Mesodermal cell (in vitro differentiated cells): ENCODE results near the gene TMC2.

Source experiments
- H3K27ac ChIP-seq: 2 replicates; pipeline ENCODE4 v1.7.0; 2013; ENCODE audit warnings: mild to moderate bottlenecking, low read depth, low read length, moderate library complexity; ENCODE audit not compliant: severe bottlenecking
- H3K36me3 ChIP-seq: 2 replicates; pipeline ENCODE4 v1.7.1; 2013; ENCODE audit warnings: mild to moderate bottlenecking, low read length, moderate library complexity; ENCODE audit not compliant: control insufficient read depth, insufficient read depth
- H3K4me1 ChIP-seq: one replicate; pipeline ENCODE4 v1.7.1; 2013; ENCODE audit warnings: mild to moderate bottlenecking, low read length; ENCODE audit not compliant: insufficient read depth, control insufficient read depth, poor library complexity, severe bottlenecking
- H3K4me3 ChIP-seq: 2 replicates; pipeline ENCODE4 v1.7.0; 2013; ENCODE audit warnings: low read length, control low read depth, mild to moderate bottlenecking; ENCODE audit not compliant: insufficient read depth, poor library complexity, severe bottlenecking; ENCODE audit errors: extremely low read depth
- H3K9me3 ChIP-seq: 2 replicates; pipeline ENCODE4 v1.7.1; 2013; ENCODE audit warnings: mild to moderate bottlenecking, low read length, moderate library complexity; ENCODE audit not compliant: control insufficient read depth
- WGBS, 2 experiments: methylation state at CpG; one replicate each; pipeline ENCODE4 v1.1.5; 2013; ENCODE audit warnings: missing lambda C conversion rate in 2 of 2; ENCODE audit not compliant: insufficient coverage in 2 of 2; 5-methylcytosine and 5-hydroxymethylcytosine counted together

The TMC2 gene

DNA sequence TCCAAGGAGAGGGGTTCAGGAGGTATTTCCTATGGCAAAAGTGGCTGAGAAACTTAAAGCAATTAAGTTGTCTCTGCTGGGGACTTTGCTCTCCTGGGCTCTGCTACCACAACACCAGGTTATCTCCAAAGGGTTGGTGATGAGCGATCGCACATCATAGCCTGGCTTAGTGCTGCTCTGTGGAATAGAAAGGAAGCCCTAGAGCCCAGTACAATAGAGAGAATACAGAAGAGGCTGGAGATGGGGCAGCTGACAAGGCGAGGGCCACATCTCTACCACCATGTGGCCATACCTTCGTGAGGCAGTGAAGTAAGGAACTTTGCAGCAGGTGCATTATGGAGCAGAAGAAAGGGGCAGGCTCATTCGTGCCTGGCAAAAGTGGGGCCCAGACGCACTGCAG, 8.6 kb upstream of the TMC2 start:
- WGBS, 2 experiments, result 75 to 100% methylated on average over 1 to 6 of the region's 6 CpGs
- H3K27ac ChIP-seq, result no peak overlapping the region
- no peaks in the 10 kb centered on the region for H3K9me3 ChIP-seq
- no peak overlapping the region for H3K4me3 ChIP-seq
- H3K36me3 ChIP-seq, result no peaks in the 10 kb centered on the region
- no peaks in the 10 kb centered on the region for H3K4me1 ChIP-seq

DNA sequence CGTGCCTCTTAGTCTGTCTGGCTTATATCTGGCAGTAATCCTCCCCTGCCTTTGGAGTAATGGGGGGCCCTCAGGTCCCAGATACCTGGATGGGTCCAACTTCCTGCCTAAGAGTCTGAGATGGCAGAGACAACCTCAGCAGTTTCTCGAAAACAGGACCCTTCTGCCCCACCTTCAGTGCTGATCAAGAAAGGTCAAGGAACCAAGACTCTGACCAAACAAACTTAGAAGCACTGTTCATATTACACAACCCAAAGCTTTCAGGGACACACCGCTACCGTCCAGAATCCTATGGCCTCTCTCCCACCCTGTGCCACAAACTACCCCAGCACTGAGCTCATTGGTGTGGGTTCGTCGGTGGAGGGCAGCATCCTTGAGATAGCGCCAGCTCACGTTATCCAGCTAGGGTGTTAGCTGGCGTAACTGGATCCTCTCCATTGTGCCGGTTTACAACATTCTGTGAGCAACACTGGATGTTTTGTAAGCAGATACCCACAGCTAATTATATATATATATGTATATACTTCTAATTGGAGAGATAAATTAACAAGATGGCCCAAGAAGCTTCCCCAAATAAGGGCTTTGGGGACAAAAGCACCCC, 7.6 kb upstream of the TMC2 start:
- 81 to 90% methylated on average over 3 to 9 of the region's 10 CpGs for WGBS, 2 experiments
- Histone ChIP-seq H3K4me3 (no peak overlapping the region), H3K27ac (no peak overlapping the region), H3K4me1 (no peaks in the 10 kb centered on the region), H3K36me3 (no peaks in the 10 kb centered on the region), H3K9me3 (no peaks in the 10 kb centered on the region)

DNA sequence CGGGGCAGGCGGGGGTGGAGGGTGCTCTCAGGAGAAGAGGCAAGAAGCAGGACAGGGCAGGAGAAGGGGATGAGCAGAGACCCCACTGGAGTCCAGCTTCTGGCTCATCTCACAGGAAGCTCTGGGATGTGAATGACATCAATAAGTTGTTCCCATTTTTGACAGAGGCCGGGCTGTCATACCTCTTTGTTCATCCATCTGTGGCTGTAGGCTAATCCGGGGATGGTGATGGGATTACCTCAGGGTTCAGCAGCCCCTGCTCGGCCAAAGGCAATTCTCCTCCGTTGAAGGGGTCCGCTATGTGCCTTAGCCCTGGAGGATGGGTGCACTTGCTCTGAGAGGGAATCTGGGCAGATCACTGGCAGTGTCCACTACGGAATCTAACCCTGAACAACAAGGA, 3.3 kb upstream of the TMC2 start:
- 92 to 97% methylated on average over 3 to 8 of the region's 8 CpGs for WGBS, 2 experiments
- H3K27ac ChIP-seq, result no peak overlapping the region
- no peaks in the 10 kb centered on the region for H3K4me1 ChIP-seq
- no peaks in the 10 kb centered on the region for H3K36me3 ChIP-seq
- H3K9me3 ChIP-seq, result no peaks in the 10 kb centered on the region
- no peak overlapping the region for H3K4me3 ChIP-seq

DNA sequence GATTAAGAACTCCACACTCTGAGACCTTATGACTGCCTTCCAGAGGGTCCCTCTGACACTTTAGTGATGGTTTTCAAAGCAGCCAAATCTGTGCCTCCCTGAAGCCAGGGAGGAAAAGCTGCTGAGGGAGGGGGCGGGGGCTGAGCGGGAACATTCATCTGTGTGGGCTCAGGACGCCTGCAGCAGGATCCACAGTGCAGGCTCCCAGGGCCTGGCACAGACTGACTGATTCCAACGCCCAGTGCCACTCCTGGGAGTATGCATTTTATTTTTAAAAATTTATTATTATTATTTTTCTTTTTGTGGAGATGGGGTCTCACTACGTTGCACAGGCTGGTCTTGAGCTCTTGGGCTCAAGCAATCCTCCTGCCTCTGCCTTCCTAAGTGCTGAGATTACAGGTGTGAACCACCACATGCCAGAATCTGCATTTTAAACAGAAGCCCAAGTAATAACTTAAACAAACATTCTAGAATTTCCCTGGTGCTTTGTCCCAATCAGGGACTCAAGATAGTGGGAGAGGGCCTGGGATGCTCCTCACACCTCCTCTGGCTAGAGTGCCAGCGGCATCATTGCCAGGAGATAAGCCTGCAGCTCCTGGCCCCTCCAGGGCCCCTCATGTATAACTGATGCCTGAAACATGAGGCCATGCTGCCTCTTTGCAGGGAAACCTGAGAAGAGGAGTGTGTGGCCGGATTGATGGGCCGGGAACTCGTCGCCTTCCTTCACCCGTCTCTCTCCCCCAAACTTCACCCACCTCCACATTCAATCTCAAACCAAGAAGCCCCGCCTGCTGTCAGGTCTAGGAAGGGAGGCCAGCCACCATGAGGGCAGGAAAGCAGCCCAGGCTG, 438 bp upstream of the TMC2 start:
- no peaks in the 10 kb centered on the region for H3K36me3 ChIP-seq
- no peaks in the 10 kb centered on the region for H3K4me1 ChIP-seq
- WGBS, 2 experiments, result 51 to 67% methylated on average over 4 to 5 of the region's 12 CpGs
- H3K4me3 ChIP-seq, result no peak overlapping the region
- H3K27ac ChIP-seq, result no peak overlapping the region
- H3K9me3 ChIP-seq, result no peaks in the 10 kb centered on the region

DNA sequence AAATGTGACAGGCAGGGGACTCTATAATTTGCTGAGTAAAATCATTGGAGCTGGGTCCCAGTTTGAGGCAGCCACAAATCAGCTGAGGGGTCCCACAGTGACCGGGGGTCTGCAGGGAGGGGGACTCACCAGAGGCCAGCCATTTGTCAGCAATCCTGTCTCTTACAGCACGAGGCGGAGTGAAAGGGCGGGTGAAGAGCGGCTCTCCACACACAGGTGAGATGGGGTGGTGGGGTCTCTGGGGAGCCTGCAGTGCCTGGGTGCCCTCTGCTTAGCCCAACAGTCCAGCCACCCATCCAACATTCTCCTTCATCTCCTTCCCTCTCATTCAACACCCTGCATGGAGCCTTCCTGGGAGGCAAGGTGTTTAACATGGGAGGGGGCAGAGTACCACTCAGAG, 728 bp downstream of the TMC2 start:
- H3K4me3 ChIP-seq, result no peak overlapping the region
- no peak overlapping the region for H3K27ac ChIP-seq
- no peaks in the 10 kb centered on the region for H3K36me3 ChIP-seq
- no peaks in the 10 kb centered on the region for H3K4me1 ChIP-seq
- H3K9me3 ChIP-seq, result no peaks in the 10 kb centered on the region
- 90 to 100% methylated on average over 2 of the region's 5 CpGs for WGBS, 2 experiments

DNA sequence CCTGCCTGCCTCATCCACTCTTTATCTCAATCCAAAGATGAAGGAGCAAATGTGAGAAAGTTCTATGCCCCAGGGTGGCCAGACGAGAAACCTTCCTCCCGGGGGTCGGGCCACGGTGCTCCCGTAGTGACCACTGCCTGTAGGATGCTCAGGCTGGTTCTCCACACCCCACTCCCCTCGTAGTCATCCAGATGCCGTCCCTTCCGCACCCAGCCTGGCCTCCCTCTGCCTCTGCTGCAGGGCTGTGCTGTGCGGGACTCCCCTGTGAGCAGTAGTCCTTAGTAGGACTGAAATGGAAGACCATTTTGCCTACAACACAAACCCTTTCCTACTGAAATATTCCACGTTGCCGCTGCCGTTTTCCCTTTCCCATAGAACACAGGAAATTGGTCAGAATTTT, 2.0 kb downstream of the TMC2 start:
- Histone ChIP-seq H3K36me3 (no peaks in the 10 kb centered on the region), H3K4me3 (no peak overlapping the region), H3K27ac (no peak overlapping the region), H3K9me3 (no peaks in the 10 kb centered on the region), H3K4me1 (no peaks in the 10 kb centered on the region)
- whole genome bisulfite sequencing, 2 experiments, result 80 to 81% methylated on average over 5 to 8 of the region's 12 CpGs

DNA sequence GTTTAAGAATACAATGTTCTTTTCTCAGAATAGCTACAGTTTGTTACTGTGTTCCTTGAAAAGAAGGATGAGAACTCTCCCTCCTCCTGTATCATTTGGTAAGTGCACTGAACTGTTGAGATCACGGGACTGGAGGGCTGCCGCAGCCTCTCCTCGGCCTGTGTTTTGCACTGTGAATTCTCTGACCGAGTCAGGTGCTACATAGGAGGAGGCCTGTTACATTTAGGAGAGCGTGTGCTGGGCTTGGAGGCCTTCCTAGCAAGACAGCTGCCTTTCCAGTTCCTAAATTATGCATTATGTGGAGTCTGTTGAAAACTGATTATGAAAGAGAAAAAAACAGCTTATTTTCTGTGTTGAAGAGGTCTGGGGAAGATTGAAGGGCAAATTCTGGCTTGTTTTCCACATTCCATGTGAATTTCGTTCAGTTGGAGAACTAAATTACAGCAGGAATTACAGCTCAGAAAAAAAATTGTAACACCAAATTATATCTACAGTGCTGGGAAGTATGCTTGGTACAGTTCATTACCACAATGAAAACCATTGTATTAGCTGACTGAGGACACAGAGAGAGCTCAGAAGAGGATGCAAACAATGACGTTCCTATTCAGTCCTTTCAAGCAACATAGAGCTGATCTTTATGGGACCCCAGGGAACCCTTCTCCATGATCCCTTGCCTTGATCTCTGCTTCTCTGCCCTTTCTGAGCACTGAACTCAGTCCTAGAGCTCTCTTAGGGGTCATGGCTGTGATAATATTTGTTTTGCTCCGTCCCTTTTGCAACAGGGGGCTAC, 2.8 kb downstream of the TMC2 start:
- Histone ChIP-seq H3K27ac (no peak overlapping the region), H3K36me3 (no peaks in the 10 kb centered on the region), H3K4me1 (no peaks in the 10 kb centered on the region), H3K4me3 (no peak overlapping the region), H3K9me3 (no peaks in the 10 kb centered on the region)
- WGBS, 2 experiments, result 81 to 100% methylated on average over 2 to 7 of the region's 8 CpGs

DNA sequence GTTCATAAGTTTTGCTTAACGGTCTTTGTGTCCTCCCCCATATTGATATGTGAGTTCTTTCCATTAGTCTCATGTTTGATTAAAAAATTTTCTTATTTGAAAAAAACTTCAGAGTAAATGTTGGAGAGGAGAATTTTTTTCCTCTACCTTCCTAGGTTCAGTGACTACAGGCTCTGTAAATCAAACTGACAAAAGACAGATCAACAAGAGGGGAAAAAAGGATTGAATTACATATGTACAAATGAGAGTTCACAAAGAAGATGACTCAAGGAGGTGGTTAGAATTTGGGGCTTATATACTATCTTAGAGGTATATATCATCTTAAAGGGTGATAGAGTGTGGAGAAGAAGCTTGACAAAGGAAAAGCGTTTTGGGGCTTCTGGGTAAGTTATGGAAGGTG, 5.6 kb downstream of the TMC2 start:
- Histone ChIP-seq H3K4me3 (no peak overlapping the region), H3K9me3 (no peaks in the 10 kb centered on the region), H3K36me3 (no peaks in the 10 kb centered on the region), H3K27ac (no peak overlapping the region), H3K4me1 (no peaks in the 10 kb centered on the region)
- WGBS, 2 experiments, result 93% methylated on average over 1 of the region's 2 CpGs; no CpG with 5 or more reads in 1 of the 2 experiments

DNA sequence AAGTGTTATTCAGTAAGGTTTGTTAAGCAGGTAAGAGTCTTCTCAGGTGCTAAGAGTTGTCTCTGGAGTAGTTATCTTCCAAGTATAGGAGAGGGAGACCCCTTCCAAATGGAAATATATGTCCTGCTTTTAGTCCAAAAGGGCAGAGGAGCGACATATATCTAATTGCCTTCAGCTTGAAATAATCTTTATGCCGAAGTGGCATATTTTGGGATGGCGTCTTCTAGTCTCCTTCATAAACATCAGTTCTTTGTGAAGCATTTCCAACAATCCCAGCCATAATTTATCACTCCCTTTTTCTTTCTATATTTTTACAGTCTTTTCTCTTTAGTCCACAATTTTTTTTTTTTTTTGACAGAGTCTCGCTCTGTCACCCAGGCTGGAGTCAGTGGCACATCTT, 6.0 kb downstream of the TMC2 start:
- Histone ChIP-seq H3K4me3 (no peak overlapping the region), H3K27ac (no peak overlapping the region), H3K9me3 (no peaks in the 10 kb centered on the region), H3K36me3 (no peaks in the 10 kb centered on the region), H3K4me1 (no peaks in the 10 kb centered on the region)
- WGBS, 2 experiments, result 85 to 98% methylated on average over 3 to 4 of the region's 4 CpGs

DNA sequence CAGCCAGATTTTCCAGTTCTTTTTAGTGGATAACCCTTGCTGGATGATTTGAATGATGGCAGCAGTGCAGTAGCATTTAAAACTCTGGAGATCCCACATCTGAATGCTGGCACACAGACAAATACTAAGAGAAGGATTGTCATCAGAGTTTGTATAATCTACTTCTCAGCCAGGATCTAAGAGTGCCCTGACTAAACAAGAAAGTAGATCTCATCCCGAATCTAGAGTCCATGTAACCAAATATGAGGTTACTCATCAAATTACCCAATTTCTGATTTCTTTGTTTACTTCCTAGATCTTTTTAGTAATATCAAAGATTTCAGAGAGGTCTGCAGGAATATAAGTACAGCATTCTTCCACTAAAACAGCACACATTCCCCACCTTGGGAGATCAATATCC, 7.8 kb downstream of the TMC2 start:
- Histone ChIP-seq H3K36me3 (no peaks in the 10 kb centered on the region), H3K4me1 (no peaks in the 10 kb centered on the region), H3K4me3 (no peak overlapping the region), H3K27ac (no peak overlapping the region), H3K9me3 (no peaks in the 10 kb centered on the region)
- WGBS, 2 experiments, result 100% methylated on average over 1 of the region's 1 CpG
